ENCODE data around the gene CASR. TPM values are rescaled to one million over a fixed set of nuclear protein-coding genes. Genes with fewer than 3 reads are reported as not detected.

CASR gene
- total RNA-seq, 1 experiment from 2014 or later: not detected

DNA sequence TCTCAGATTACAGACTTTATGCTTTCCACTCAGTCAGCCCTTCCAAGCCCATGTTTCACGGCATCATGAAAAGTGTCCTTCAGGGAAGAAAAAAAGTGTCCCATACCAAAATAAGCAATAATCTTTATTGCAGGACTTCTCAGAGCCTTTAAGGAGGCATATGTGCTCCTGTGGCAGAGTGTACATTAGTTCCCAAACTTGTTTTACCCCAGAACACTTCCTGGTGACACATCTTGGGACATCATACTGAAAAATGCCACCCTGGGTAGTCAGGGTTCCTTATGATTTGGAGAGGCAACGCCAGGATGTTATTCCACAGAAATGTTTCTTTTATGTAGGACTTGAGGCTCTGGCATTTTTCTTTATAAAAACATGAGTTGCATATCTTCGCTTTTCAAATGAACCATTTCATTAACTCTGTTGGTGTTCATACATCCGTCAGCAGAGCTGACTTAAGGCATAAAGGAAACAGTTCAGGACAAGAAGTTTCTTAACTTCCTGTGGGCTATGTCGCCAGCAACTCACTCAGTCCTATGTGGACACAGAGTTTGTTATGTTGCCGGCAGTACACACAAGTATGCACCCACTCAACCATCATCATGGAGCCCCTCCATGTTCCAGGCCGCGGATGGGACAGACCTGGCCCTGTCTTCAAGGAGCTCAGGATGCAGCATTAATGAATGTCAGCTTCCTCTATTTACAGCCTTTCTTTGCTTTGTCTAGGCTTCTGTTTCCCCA lies 63.8 kb downstream of the CASR start:
- Histone ChIP-seq H3K4me3 (ENCODE audit: low read length) (no peak overlapping the region), H3K4me2 (ENCODE audit: low read length) (no peak overlapping the region), H3K27ac (ENCODE audit: low read length) (no peak overlapping the region), H3K27me3 (ENCODE audit: low read length) (peaks cover 93% of the 10 kb centered on the region), H2AFZ (ENCODE audit: low read length) (no peak overlapping the region), H4K20me1 (ENCODE audit: low read length) (no peaks in the 10 kb centered on the region), H3K9ac (ENCODE audit: low read length) (no peak overlapping the region), H3K36me3 (ENCODE audit: low read depth, low read length) (no peaks in the 10 kb centered on the region), H3K9me2 (replicated peaks; ENCODE audit: low read length) (no peaks in the 10 kb centered on the region), H3K4me1 (ENCODE audit: insufficient read depth, low read length) (no peaks in the 10 kb centered on the region), H3F3A (ENCODE audit: low read length, unreplicated experiment) (no peaks in the 10 kb centered on the region), H3K9me3 (ENCODE audit: low read length) (no peaks in the 10 kb centered on the region), H3K79me2 (ENCODE audit: low read length) (no peaks in the 10 kb centered on the region)
- no peak for ATAC-seq
- ChIA-PET CTCF (no interaction called here), POLR2A (ENCODE audit: unreplicated experiment) (interaction anchor here (0.9 kb wide), 1 partner anchor 335 kb away, joined by 5 read pairs; no protein-coding TSS in a partner anchor)
- intact Hi-C loops (cut with micrococcal nuclease): no loop called here
- no peak for TF ChIP-seq EZH2 (IDR thresholded peaks at IDR 0.05; ENCODE audit: low read length, unreplicated experiment)
- TF ChIP-seq CTCF (conservative IDR thresholded peaks at IDR 0.05; ENCODE audit: low read depth, low read length): no peak
- TF ChIP-seq EZH2phosphoT487 (IDR thresholded peaks at IDR 0.05; ENCODE audit: borderline replicate concordance, low read length): no peak
- no peak for DNase-seq
- no TSS peak for BruUV-seq (replicated peaks)

DNA sequence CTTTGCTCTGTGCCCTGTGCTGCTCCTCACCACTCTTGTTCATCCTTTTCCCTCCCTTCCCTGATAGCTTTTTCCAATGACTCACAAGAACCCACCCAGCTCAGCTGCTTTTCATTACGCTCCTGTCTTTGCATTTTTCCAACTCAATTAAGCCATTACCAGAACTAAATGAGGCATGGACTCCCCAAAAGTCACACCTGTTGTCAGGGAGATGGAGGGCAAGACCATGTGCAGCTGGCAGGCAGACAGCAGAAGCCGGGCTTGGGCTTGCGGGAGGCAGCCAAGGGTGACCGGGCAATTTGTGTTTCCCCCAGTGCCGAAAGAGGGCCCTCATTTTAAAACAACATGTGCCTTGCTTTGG lies 64.3 kb downstream of the CASR start:
- no peak for DNase-seq
- POLR2A ChIA-PET (ENCODE audit: unreplicated experiment): no interaction called here

More for the DNA sequence above, 64.3 kb downstream of the CASR start:
- peaks cover 88% of the 10 kb centered on the region for H3K27me3 ChIP-seq (ENCODE audit: low read length)
- H3K4me2 ChIP-seq (ENCODE audit: low read length): no peak overlapping the region
- no TSS peak for BruUV-seq (replicated peaks)
- no peaks in the 10 kb centered on the region for H4K20me1 ChIP-seq (ENCODE audit: low read length)
- no peak overlapping the region for H3K27ac ChIP-seq (ENCODE audit: low read length)
- no peak for ATAC-seq
- H3K9me3 ChIP-seq (ENCODE audit: low read length): no peaks in the 10 kb centered on the region
- H3K79me2 ChIP-seq (ENCODE audit: low read length): no peaks in the 10 kb centered on the region
- intact Hi-C loops (cut with micrococcal nuclease): no loop called here
- H3K9me2 ChIP-seq (replicated peaks; ENCODE audit: low read length): no peaks in the 10 kb centered on the region
- CTCF ChIA-PET: no interaction called here
- TF ChIP-seq EZH2phosphoT487 (IDR thresholded peaks at IDR 0.05; ENCODE audit: borderline replicate concordance, low read length) (no peak), CTCF (conservative IDR thresholded peaks at IDR 0.05; ENCODE audit: low read depth, low read length) (no peak), EZH2 (IDR thresholded peaks at IDR 0.05; ENCODE audit: low read length, unreplicated experiment) (no peak)
- H3K9ac ChIP-seq (ENCODE audit: low read length): no peak overlapping the region
- no peak overlapping the region for H3K4me3 ChIP-seq (ENCODE audit: low read length)
- no peaks in the 10 kb centered on the region for H3F3A ChIP-seq (ENCODE audit: low read length, unreplicated experiment)
- no peaks in the 10 kb centered on the region for H3K4me1 ChIP-seq (ENCODE audit: insufficient read depth, low read length)
- no peaks in the 10 kb centered on the region for H3K36me3 ChIP-seq (ENCODE audit: low read depth, low read length)
- no peak overlapping the region for H2AFZ ChIP-seq (ENCODE audit: low read length)

All from PC-3 (cell line).